ENCODE measurements around the gene ENG.
A peak's percentile ranks its signal among the peaks of the same experiment; 100 is the strongest.

The ENG gene

GRCh38 chr9:127869310-127870152 lies 15.1 kb upstream of the ENG start:
- TF ChIP-seq TAF1 (IDR thresholded peaks at IDR 0.05; ENCODE audit: borderline replicate concordance, low read depth, low read length): no peak
- FAIRE-seq (peak; percentile 96), DNase-seq (ENCODE audit: insufficient read length) (peak; percentile 97)

- TF ChIP-seq POLR2A (IDR thresholded peaks at IDR 0.05; ENCODE audit: low read depth, low read length) (no peak), TAF1 (IDR thresholded peaks at IDR 0.05; ENCODE audit: borderline replicate concordance, low read depth, low read length) (no peak), POLR2AphosphoS5 (IDR thresholded peaks at IDR 0.05; ENCODE audit: low read depth, low read length) (no peak)
- DNase-seq (ENCODE audit: insufficient read length): no peak
- FAIRE-seq: no peak
These were observed 13.9 kb upstream of the ENG start for GRCh38 chr9:127868278-127868902.

- no peak for DNase-seq (ENCODE audit: insufficient read length)
- no peak for FAIRE-seq
- no peak for TF ChIP-seq POLR2A (IDR thresholded peaks at IDR 0.05; ENCODE audit: low read depth, low read length)
- TF ChIP-seq POLR2AphosphoS5 (IDR thresholded peaks at IDR 0.05; ENCODE audit: low read depth, low read length): no peak
- no peak for TF ChIP-seq TAF1 (IDR thresholded peaks at IDR 0.05; ENCODE audit: borderline replicate concordance, low read depth, low read length)
These were observed 13.2 kb upstream of the ENG start for GRCh38 chr9:127867356-127868277.

GRCh38 chr9:127866535-127866934 lies 12.1 kb upstream of the ENG start:
- DNase-seq (ENCODE audit: insufficient read length): no peak
- TF ChIP-seq POLR2AphosphoS5 (IDR thresholded peaks at IDR 0.05; ENCODE audit: low read depth, low read length) (no peak), POLR2A (IDR thresholded peaks at IDR 0.05; ENCODE audit: low read depth, low read length) (no peak), TAF1 (IDR thresholded peaks at IDR 0.05; ENCODE audit: borderline replicate concordance, low read depth, low read length) (no peak)
- FAIRE-seq: no peak

- peak; percentile 50; the same call in 1 of the 2 replicates for TF ChIP-seq POLR2AphosphoS5 (IDR thresholded peaks at IDR 0.05; ENCODE audit: low read depth, low read length)
- TF ChIP-seq TAF1 (IDR thresholded peaks at IDR 0.05; ENCODE audit: borderline replicate concordance, low read depth, low read length): no peak
- DNase-seq (ENCODE audit: insufficient read length) (no peak), FAIRE-seq (peak; percentile 42)
These were observed 11.4 kb upstream of the ENG start for GRCh38 chr9:127865645-127866464.

GRCh38 chr9:127863191-127863621 lies 8.7 kb upstream of the ENG start:
- TF ChIP-seq POLR2A (IDR thresholded peaks at IDR 0.05; ENCODE audit: low read depth, low read length) (no peak), TAF1 (IDR thresholded peaks at IDR 0.05; ENCODE audit: borderline replicate concordance, low read depth, low read length) (no peak), POLR2AphosphoS5 (IDR thresholded peaks at IDR 0.05; ENCODE audit: low read depth, low read length) (no peak)
- no peak for DNase-seq (ENCODE audit: insufficient read length)
- no peak for FAIRE-seq

GRCh38 chr9:127862075-127863011 lies 7.9 kb upstream of the ENG start:
- no peak for FAIRE-seq
- TF ChIP-seq POLR2A (IDR thresholded peaks at IDR 0.05; ENCODE audit: low read depth, low read length): no peak
- TF ChIP-seq TAF1 (IDR thresholded peaks at IDR 0.05; ENCODE audit: borderline replicate concordance, low read depth, low read length): no peak
- no peak for TF ChIP-seq POLR2AphosphoS5 (IDR thresholded peaks at IDR 0.05; ENCODE audit: low read depth, low read length)
- DNase-seq (ENCODE audit: insufficient read length): peak; percentile 63

GRCh38 chr9:127860779-127861178 lies 6.3 kb upstream of the ENG start:
- TF ChIP-seq TAF1 (IDR thresholded peaks at IDR 0.05; ENCODE audit: borderline replicate concordance, low read depth, low read length) (no peak), POLR2A (IDR thresholded peaks at IDR 0.05; ENCODE audit: low read depth, low read length) (no peak), POLR2AphosphoS5 (IDR thresholded peaks at IDR 0.05; ENCODE audit: low read depth, low read length) (no peak)
- DNase-seq (ENCODE audit: insufficient read length) (no peak), FAIRE-seq (no peak)

GRCh38 chr9:127860260-127860659 lies 5.8 kb upstream of the ENG start:
- no peak for DNase-seq (ENCODE audit: insufficient read length)
- FAIRE-seq: no peak
- TF ChIP-seq POLR2A (IDR thresholded peaks at IDR 0.05; ENCODE audit: low read depth, low read length) (no peak), POLR2AphosphoS5 (IDR thresholded peaks at IDR 0.05; ENCODE audit: low read depth, low read length) (no peak), TAF1 (IDR thresholded peaks at IDR 0.05; ENCODE audit: borderline replicate concordance, low read depth, low read length) (no peak)

- DNase-seq (ENCODE audit: insufficient read length) (no peak), FAIRE-seq (no peak)
- TF ChIP-seq POLR2A (IDR thresholded peaks at IDR 0.05; ENCODE audit: low read depth, low read length) (no peak), POLR2AphosphoS5 (IDR thresholded peaks at IDR 0.05; ENCODE audit: low read depth, low read length) (no peak), TAF1 (IDR thresholded peaks at IDR 0.05; ENCODE audit: borderline replicate concordance, low read depth, low read length) (no peak)
These were observed 3.6 kb upstream of the ENG start for GRCh38 chr9:127858041-127858512.
